HepG2 (cell line): Measurements from ENCODE around the gene MDP1. TPM values are rescaled to one million over a fixed set of nuclear protein-coding genes. Genes with fewer than 3 reads are reported as not detected.

Source experiments
- FLYWCH1 ChIP-seq: sonication (generic); formaldehyde crosslinking; IDR thresholded peaks from 2 replicates; pipeline ENCODE4 v1.8.1; 2023; ENCODE audit warnings: mild to moderate bottlenecking, missing genetic modification reagents
- KDM3A ChIP-seq: IDR thresholded peaks from 2 replicates; pipeline ENCODE4 v1.6.1; 2018; ENCODE audit warnings: low read depth, missing compliant biosample characterization
- LRRFIP1 ChIP-seq: sonication (generic); formaldehyde crosslinking; conservative IDR thresholded peaks from 2 replicates; pipeline ENCODE4 v1.4.0; 2020; ENCODE audit warnings: missing genetic modification reagents
- PATZ1 ChIP-seq: sonication (generic); formaldehyde crosslinking; IDR thresholded peaks from 2 replicates; pipeline ENCODE4 v1.4.0; 2020; ENCODE audit warnings: missing genetic modification reagents
- ZMYM2 ChIP-seq: sonication (generic); formaldehyde crosslinking; IDR thresholded peaks from 2 replicates; pipeline ENCODE4 v1.8.0; 2022; ENCODE audit warnings: mild to moderate bottlenecking, missing genetic modification reagents
- ZNF503 ChIP-seq: sonication (generic); formaldehyde crosslinking; IDR thresholded peaks from 2 replicates; pipeline ENCODE4 v1.4.0; 2020; ENCODE audit warnings: missing genetic modification reagents
- polyA plus RNA-seq, 8 experiments: library from polyadenylated mRNA; depleted of rRNA in 3 of 8; stranded (reverse) in 7 of 8; unstranded in 1 of 8; fragments of >200 nt; fragmentation: Illumina TruSeq in 4 of 8; extraction: Trizol in 4 of 8; gene quantifications; 2 replicates each; pipeline versions ENCODE4 v1.2.1 to v1.2.3, GENCODE V29; 2011 to 2016; ENCODE audit warnings: low read depth in 4 of 8, missing spikeins in 1 of 8, mixed read lengths in 1 of 8; ENCODE audit not compliant: insufficient read depth in 1 of 8
- total RNA-seq, 5 experiments: library from RNA; depleted of rRNA; stranded (reverse); fragments of >200 nt; fragmentation: Illumina TruSeq; extraction: Trizol; gene quantifications; 2 replicates each; pipeline ENCODE4 v1.2.3, GENCODE V29; 2016; ENCODE audit warnings: low read depth in 1 of 5

MDP1 gene
- total and polyA plus RNA-seq, 2 of the 13 experiments (the other 11 are each of a cell fraction or from before 2014, with no cell fraction given) = 44.1 to 48.7 TPM

- 0 out of 2 replicates have a peak, but pooled peaks have one; percentile 34 for TF ChIP-seq LRRFIP1 (CRISPR knock-in tag)
- TF ChIP-seq KDM3A (CRISPR knock-in tag) = peak; percentile 97
- TF ChIP-seq FLYWCH1 (CRISPR knock-in tag) = peak; percentile 75; the same call in 1 of the 2 replicates
- TF ChIP-seq PATZ1 (CRISPR knock-in tag) = peak; percentile 95
- TF ChIP-seq ZNF503 (CRISPR knock-in tag) = peak; percentile 91; the same call in 1 of the 2 replicates
- TF ChIP-seq ZMYM2 (CRISPR knock-in tag) = peak; percentile 93
These were observed 20.4 kb downstream of the MDP1 start, which contains the start of gene TM9SF1 (continued) for GRCh38 chr14:24195186-24196070.
